OCI-LY1 (cell line): ENCODE results near the gene POLR1F.
A peak's percentile ranks its signal among the peaks of the same experiment; 100 is the strongest.

Source experiments
- H2AFZ ChIP-seq: fragments of 200-600 bp; sonication (generic), shearing (Covaris generic); 2 replicates; pipeline ENCODE4 v1.6.0; 2014; ENCODE audit warnings: antibody characterized with exemption, mild to moderate bottlenecking, low read length
- H3F3A ChIP-seq: fragments of 200-600 bp; sonication (generic), shearing (Covaris generic); 2 replicates; pipeline ENCODE4 v1.6.0; 2014; ENCODE audit warnings: mild to moderate bottlenecking, antibody characterized with exemption, low read length, moderate library complexity; ENCODE audit not compliant: insufficient read depth
- H3K27ac ChIP-seq: fragments of 200-600 bp; sonication (generic); 2 replicates; pipeline ENCODE4 v1.5.1; 2014; ENCODE audit warnings: low read length, mixed run types, mild to moderate bottlenecking, low read depth; ENCODE audit not compliant: poor library complexity, severe bottlenecking
- H3K27me3 ChIP-seq: fragments of 200-600 bp; sonication (generic); 2 replicates; pipeline ENCODE4 v1.6.0; 2014; ENCODE audit warnings: antibody characterized with exemption, mild to moderate bottlenecking, low read length, moderate library complexity; ENCODE audit not compliant: insufficient read depth
- H3K36me3 ChIP-seq: fragments of 200-600 bp; sonication (generic); 2 replicates; pipeline ENCODE4 v1.6.1; 2014; ENCODE audit warnings: mild to moderate bottlenecking, antibody characterized with exemption, low read length, moderate library complexity, mixed read lengths; ENCODE audit not compliant: insufficient read depth
- H3K4me1 ChIP-seq: fragments of 200-600 bp; sonication (generic); 2 replicates; pipeline ENCODE4 v1.5.1; 2014; ENCODE audit warnings: mild to moderate bottlenecking, low read length, moderate library complexity; ENCODE audit not compliant: insufficient read depth, severe bottlenecking
- H3K4me2 ChIP-seq: fragments of 200-600 bp; sonication (generic), shearing (Covaris generic); 2 replicates; pipeline ENCODE4 v1.6.1; 2014; ENCODE audit warnings: low read length
- H3K4me3 ChIP-seq: fragments of 200-600 bp; sonication (generic); 2 replicates; pipeline ENCODE4 v1.5.1; 2014; ENCODE audit warnings: low read length, low read depth, mild to moderate bottlenecking, mixed read lengths; ENCODE audit not compliant: poor library complexity, severe bottlenecking
- H3K79me2 ChIP-seq: fragments of 200-600 bp; shearing (Covaris generic); 2 replicates; pipeline ENCODE4 v1.6.1; 2016; ENCODE audit warnings: mixed run types, low read length, mixed read lengths; ENCODE audit not compliant: insufficient read depth
- H3K9ac ChIP-seq: fragments of 200-600 bp; sonication (generic), shearing (Covaris generic); 2 replicates; pipeline ENCODE4 v1.6.1; 2014; ENCODE audit warnings: mild to moderate bottlenecking, low read length, mixed read lengths
- H3K9me2 ChIP-seq: fragments of 200-600 bp; sonication (generic), shearing (Covaris generic); 2 replicates; pipeline ENCODE4 v1.6.1; 2014; ENCODE audit warnings: low read depth, mild to moderate bottlenecking, low read length, mixed read lengths
- H3K9me3 ChIP-seq: fragments of 200-600 bp; shearing (Covaris generic); 2 replicates; pipeline ENCODE4 v1.6.1; 2014; ENCODE audit warnings: low read length, mixed read lengths
- H4K20me1 ChIP-seq: fragments of 200-600 bp; sonication (generic), shearing (Covaris generic); 2 replicates; pipeline ENCODE4 v1.6.0; 2016; ENCODE audit warnings: mild to moderate bottlenecking, low read length; ENCODE audit not compliant: insufficient read depth
- CTCF ChIP-seq: fragments of 200-600 bp; sonication (generic), shearing (Covaris generic); IDR thresholded peaks from 2 replicates; pipeline ENCODE4 v1.5.1; 2017; ENCODE audit warnings: mild to moderate bottlenecking, antibody characterized with exemption, low read length, moderate library complexity, mixed read lengths
- EZH2 ChIP-seq: fragments of 200-600 bp; sonication (generic), shearing (Covaris generic); IDR thresholded peaks from 2 replicates; pipeline ENCODE4 v1.8.0; 2017; ENCODE audit warnings: borderline replicate concordance, mixed run types, mild to moderate bottlenecking, antibody characterized with exemption, low read length, moderate library complexity, mixed read lengths

Gene POLR1F

DNA sequence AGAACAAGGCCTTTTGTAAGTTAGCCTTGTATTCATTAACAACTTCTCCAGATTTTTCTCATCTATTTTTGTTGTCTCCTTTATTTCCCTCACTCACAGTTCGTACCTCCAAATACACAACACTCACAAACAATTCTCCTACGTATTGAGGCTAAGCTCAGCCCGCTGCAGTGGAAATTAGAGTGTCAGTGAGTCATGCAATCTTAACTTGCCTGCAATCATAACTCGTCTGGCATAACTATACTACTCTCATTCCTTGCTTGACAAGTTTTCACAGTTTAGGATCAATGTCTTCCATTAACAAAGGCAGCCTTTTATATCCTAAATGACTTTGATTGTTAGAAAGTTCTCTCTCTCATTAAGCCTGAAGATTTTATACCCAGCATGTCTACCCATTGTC, 40.8 kb upstream of the POLR1F start:
- TF ChIP-seq EZH2 (no peak), CTCF (no peak)
- Histone ChIP-seq H4K20me1 (no peaks in the 10 kb centered on the region), H3K79me2 (no peaks in the 10 kb centered on the region), H3K4me3 (no peak overlapping the region), H3K4me1 (no peaks in the 10 kb centered on the region), H3K4me2 (no peak overlapping the region), H3K27ac (no peak overlapping the region), H3K27me3 (no peaks in the 10 kb centered on the region), H3K9me3 (no peaks in the 10 kb centered on the region), H2AFZ (no peak overlapping the region), H3F3A (no peaks in the 10 kb centered on the region), H3K36me3 (no peaks in the 10 kb centered on the region), H3K9me2 (no peaks in the 10 kb centered on the region), H3K9ac (no peak overlapping the region)

DNA sequence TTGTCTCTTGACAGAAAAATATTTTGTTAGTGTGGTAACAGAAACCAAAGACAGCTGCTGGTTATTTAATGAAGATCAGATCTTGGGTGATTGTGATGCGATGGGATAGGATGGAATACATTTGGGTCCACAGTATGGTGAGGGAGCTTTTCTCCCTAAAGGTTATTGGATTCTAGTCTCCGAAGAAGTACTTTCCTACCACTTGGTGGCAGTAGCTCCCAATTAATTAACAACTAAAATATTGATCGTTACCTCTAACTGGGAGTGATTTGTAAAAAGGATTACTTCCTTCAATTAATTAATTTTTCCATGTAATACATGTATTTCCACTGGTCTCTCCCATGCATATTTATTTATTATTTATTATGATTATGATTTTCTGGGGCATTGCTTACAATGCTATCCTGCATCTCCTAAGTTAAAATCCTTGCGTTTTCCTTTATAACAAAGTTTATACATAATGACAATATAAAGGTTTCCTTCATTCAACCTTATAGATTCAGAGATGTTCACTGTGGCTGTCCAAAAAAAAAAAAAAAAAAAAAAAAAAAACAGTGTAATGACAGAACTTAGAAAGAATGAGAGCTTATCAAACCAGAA, 39.0 kb upstream of the POLR1F start:
- Histone ChIP-seq H2AFZ (no peak overlapping the region), H3K4me1 (no peaks in the 10 kb centered on the region), H4K20me1 (no peaks in the 10 kb centered on the region), H3K79me2 (no peaks in the 10 kb centered on the region), H3K4me3 (no peak overlapping the region), H3K9me3 (no peaks in the 10 kb centered on the region), H3F3A (no peaks in the 10 kb centered on the region), H3K27ac (no peak overlapping the region), H3K4me2 (no peak overlapping the region), H3K36me3 (no peaks in the 10 kb centered on the region), H3K27me3 (no peaks in the 10 kb centered on the region), H3K9me2 (no peaks in the 10 kb centered on the region), H3K9ac (no peak overlapping the region)
- TF ChIP-seq CTCF (peak; percentile 60), EZH2 (no peak)

- Histone ChIP-seq H3K27ac (no peak overlapping the region), H4K20me1 (no peaks in the 10 kb centered on the region), H3K79me2 (no peaks in the 10 kb centered on the region), H2AFZ (no peak overlapping the region), H3K9ac (no peak overlapping the region), H3K9me3 (no peaks in the 10 kb centered on the region), H3F3A (no peaks in the 10 kb centered on the region), H3K4me2 (no peak overlapping the region), H3K36me3 (no peaks in the 10 kb centered on the region), H3K4me1 (no peaks in the 10 kb centered on the region), H3K9me2 (no peaks in the 10 kb centered on the region), H3K4me3 (no peak overlapping the region), H3K27me3 (no peaks in the 10 kb centered on the region)
- TF ChIP-seq CTCF: no peak
- TF ChIP-seq EZH2: no peak
Observed at GRCh38 chr7:19744075-19744474, 35.2 kb upstream of the POLR1F start.
